ENCODE data around the gene ST3GAL4. TPM values are rescaled to one million over a fixed set of nuclear protein-coding genes. Genes with fewer than 3 reads are reported as not detected.
"Not testable (repeated sequence)": the region's sequence is repeated elsewhere in the genome, so short reads cannot be mapped to it uniquely, and the experiment has no call there.

The ST3GAL4 gene, protein sequence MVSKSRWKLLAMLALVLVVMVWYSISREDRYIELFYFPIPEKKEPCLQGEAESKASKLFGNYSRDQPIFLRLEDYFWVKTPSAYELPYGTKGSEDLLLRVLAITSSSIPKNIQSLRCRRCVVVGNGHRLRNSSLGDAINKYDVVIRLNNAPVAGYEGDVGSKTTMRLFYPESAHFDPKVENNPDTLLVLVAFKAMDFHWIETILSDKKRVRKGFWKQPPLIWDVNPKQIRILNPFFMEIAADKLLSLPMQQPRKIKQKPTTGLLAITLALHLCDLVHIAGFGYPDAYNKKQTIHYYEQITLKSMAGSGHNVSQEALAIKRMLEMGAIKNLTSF
- 10 to 100 TPM; 22.7 to 35.4 (median 26.7) TPM for polyA plus RNA-seq (ENCODE audit: insufficient read length in 10 of 10)
- long read RNA-seq, donor 1, partial matches to known transcripts = 0 of 4 reads
- long read RNA-seq, donor 1, other reads (novel, unspliced or antisense) = 0 of 4 reads
- long read RNA-seq, donor 2, partial matches to known transcripts = 0 of 1 reads
- long read RNA-seq, donor 2, other reads (novel, unspliced or antisense) = 0 of 1 reads
- long read RNA-seq, donor 3 = 0 reads
- long read RNA-seq, donor 4, partial matches to known transcripts = 0 of 1 reads
- long read RNA-seq, donor 4, other reads (novel, unspliced or antisense) = 0 of 1 reads
- long read RNA-seq, donor 5, transcript ST3GAL4-204 (11 exons, 1,812 nt) = major isoform, 5 of 10 reads
- long read RNA-seq, donor 5, partial matches to known transcripts = 0 of 10 reads
- long read RNA-seq, donor 5, other reads (novel, unspliced or antisense) = 0 of 10 reads
- long read RNA-seq, donor 6, partial matches to known transcripts = 0 of 2 reads
- long read RNA-seq, donor 6, other reads (novel, unspliced or antisense) = 0 of 2 reads
- long read RNA-seq, donor 7, partial matches to known transcripts = 0 of 2 reads
- long read RNA-seq, donor 7, other reads (novel, unspliced or antisense) = 0 of 2 reads
- long read RNA-seq, donor 8, partial matches to known transcripts = 0 of 4 reads
- long read RNA-seq, donor 8, other reads (novel, unspliced or antisense) = 0 of 4 reads
- long read RNA-seq, donor 9, partial matches to known transcripts = 0 of 2 reads
- long read RNA-seq, donor 9, other reads (novel, unspliced or antisense) = 0 of 2 reads

DNA sequence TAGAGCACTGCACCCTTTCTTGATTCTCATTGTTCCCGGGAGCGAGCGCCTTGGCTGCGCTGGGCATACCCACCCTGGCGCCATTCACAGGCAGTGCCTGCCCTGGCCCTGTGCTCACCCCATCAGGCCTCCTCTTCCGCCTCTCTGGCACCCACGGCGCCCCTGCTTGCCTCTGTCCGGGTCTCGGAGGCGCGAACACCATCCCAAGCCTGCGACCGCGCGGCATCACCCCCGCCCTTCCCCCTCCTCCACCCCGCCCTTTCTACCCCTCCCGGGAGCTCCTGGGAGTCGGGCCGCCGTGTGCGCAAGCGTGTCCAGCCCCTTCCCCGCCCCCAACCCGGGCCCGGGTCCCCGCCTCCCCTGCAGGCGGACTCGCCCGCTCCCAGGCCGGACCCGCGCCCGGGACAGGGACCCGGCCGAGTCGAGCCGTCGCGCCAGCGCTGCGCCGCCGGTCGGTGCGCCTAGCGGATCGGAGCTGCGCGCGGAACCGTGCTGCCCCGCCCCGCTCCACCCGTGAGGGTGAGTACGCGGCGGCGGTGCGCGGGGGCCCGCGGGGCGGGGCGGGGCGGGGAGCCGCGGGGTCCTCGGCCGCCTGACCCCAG lies at the start of gene ST3GAL4:
Gene ST3GAL4 (plus strand): TSS at position 363 of the 602 bp plus-strand sequence. CDS start 50,470 bp downstream, outside the sequence.
- DNase-seq = peak; percentile 83 to 92 (median 84)

DNA sequence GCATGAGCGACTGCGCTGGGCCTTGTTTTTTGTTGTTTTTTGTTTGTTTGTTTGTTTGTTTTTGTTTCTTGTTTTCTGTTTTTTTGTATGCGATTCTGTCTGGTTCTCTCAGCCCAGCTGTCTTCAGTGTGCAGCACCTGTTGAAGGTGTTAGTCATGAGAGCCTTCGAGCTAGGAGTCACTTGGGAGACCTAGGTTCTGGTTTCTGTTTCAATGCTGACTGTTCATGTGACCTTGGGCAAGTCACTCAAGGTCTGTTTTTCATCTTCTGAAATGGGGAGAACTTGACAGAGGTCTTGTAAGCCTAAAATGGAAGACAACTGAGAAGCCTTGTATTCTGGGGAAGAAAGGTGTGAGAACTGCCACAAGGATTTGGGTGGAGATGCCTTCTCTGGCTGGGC lies 49.8 kb upstream of the ST3GAL4 start:
- no peak for DNase-seq

DNA sequence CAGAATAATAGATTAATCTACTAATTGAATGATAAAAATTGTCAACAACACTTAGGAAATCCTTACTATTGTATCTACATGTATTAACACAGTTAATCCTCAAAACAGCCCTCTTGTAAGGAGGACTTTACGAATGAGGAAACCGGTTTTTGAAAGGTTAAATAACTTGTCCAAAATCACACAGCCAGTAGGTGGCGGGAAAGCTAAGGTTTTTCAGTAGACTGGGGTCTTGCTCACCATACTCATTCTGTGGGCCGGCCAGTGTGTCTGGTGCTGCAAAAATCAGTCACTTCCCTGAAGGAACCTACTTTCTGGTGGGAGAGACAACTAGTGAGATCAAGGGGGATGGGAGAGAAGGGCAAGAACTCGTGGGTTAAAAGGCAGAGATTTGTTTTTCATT lies 47.8 kb upstream of the ST3GAL4 start:
- DNase-seq = peak in 1 of 3 donors; percentile 68

DNA sequence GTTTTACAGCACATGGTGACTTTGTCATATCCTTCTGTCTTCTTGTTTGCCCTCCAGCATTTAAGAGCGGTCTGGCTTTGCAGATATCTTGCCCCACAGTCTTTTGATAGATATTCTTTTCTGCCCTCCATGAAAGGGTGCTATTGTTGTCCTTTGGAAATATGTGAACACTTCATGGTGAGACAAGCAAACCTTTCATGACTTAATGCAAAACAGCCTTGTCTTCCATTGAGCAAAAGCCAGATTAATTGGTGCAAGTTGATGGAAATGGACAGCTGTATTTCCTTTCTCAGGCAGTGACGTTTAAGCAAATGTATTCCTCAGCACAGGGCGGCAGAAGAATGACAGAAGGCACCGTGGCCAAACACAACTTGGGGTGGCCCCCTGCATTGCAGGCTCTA lies 47.2 kb upstream of the ST3GAL4 start:
- peak in 2 of 3 donors; percentile 54 to 60 for DNase-seq

DNA sequence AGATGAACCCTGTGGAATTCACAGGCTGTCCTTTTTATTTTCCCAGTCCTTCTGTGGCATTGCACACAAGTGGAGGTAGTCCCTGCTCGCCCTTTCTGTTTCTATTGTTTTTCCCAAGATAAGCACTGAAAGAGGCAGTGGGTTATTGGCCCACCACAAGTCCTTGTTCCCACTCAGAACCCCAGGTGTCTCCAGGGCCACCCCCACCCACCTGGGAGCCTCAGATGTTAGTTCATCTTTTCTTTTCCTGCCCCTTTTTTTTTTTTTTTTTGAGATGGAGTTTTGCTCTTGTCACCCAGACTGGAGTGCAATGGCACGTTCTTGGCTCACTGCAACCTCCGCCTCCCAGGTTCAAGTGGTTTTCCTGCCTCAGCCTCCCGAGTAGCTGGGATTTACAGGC lies 46.7 kb upstream of the ST3GAL4 start:
- DNase-seq = not testable (repeated sequence)

DNA sequence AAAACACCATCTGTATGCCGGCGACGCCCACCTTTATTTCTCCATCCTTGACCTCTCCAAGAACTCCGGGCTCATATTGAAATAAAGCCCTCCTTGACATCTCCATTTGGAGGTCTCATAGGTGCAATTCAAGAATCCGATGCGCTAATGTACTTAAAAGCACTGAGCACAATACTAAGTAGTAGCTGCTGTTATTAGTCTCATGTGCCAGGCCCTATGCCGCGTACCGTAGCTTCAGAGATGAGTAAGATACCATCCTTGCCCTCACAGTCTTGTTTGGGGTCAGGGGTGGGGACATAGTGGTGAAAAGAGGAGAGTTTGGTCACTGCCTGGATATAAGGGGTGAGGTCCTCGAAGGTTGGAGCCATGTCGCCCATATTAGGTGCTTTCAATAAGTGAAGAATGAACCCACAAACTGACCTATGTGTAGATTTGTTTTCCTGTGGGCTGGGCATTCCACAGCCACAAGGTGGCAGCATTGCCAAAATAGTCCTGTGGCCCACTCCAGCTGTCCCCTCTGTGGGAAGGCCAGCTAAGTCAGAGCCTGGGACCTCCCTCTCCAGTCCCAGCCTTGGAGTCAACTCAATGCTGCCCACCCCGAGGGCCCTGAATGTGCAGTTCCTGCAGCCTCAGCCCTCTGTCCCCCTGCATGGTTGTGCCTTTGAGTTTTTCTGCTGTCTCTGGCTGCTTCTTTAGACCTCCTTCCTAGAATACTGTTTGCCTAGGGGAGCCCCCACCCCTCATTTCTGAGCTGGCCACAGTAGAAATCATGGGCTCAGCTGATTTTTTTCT lies 45.1 kb upstream of the ST3GAL4 start:
- peak; percentile 76 to 91 (median 87) for DNase-seq

DNA sequence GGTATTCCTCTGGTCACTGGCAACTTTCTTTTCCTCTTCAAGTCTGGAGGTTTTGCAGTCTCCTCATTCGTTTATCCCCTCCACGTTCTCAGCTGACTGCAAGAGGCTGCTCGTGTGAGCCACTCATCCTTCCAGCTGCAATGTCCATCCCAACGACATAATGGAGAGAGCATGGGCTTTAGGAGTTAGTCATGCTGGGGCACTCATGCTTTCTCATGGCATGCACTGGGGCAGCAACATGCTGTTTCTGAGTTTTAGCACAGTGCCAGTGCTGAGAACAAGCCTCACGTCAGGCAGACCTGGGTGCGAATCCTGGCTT lies 44.5 kb upstream of the ST3GAL4 start:
- no peak for DNase-seq

DNA sequence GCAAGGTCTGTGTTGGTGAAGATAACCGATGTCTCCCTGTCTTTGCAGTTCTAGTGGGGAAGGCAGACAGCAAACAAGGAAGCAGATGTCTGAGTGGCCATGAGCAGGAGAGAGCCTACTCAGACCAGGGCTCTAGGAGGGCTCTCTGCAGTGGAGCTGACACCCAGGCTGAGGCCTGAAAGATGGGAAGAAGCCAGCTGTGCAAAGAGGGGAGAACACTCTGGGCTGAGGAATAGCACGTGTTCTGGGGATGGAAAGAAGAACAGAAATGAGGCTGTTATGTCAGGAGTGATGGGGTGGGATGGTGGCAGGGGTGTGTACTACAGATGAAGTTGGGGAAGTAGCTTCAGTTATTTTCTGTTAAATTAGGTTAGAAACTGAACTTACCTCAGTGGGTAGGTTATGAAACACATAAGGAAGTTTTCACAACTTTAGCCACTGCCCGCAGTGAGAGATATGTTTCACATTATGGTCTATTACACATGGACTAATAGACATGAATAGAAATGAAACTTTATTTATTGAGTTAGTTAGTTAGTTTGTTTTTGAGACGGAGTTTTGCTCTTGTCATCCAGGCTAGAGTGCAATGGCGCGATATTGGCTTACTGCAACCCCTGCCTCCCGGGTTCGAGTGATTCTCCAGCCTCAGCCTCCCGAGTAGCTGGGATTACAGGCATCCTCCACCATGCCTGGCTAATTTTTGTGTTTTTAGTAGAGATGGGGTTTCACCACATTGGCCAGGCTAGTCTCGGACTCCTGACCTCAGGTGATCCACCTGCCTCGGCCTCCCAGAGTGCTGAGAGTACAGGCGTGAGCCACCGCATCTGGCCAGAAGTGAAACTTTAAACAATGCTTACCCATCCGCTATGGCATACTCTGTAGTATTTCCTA lies 43.8 kb upstream of the ST3GAL4 start:
- DNase-seq = no peak

DNA sequence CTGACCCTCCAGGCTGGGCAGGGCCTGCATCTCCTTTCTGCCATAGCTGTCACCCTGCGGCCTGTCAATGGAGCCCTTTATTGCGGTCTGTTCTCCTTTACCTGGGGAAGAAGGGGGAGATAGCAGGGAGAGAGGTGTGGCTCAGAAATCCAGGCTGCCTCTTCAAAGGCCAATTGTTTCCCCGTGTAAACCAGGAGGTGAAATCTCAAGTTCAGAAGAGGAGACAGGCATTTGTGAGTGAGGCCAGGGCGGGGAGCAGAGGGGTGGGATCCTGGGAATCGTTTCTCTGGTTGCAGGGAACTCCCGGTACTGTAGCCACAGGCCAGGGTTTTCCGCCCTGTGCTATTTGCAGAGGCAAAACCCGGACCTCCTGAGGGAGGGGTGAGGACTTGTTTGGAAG lies 42.5 kb upstream of the ST3GAL4 start:
- no peak for DNase-seq

DNA sequence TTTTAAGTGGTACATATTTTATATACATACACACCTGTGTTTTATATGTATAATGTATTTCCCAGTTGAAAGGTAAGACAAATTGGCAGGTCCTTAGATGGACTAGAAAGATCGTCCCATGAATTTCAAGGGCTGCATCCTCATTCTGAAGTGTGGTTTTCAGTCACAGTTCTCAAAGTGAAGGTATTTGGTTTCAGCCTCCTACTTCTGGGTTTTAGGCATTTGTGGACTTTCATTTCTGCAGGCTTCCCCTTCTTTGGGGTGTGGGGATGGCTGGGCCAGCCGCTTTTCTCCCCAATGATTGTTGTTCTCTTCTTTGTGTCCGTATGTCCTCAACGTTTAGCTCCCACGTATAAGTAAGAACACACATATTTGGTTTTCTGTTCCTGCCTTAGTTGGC lies 41.7 kb upstream of the ST3GAL4 start:
- DNase-seq = no peak

DNA sequence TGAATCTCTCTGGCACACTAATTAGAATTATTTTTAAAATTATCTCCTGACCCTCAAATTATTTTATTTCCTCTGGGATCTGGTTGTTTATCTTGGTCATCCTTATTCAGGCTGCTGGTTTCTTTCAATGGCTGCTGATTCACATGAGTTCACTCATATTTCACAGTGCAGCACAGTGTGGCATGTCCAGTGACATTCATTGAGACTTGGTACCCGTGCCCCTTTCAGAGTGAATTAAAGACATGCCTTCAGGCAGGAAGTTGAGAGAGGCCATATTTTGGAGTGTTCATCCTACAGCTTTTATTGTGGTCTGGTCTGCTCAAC lies 38.1 kb upstream of the ST3GAL4 start:
- no peak for DNase-seq

DNA sequence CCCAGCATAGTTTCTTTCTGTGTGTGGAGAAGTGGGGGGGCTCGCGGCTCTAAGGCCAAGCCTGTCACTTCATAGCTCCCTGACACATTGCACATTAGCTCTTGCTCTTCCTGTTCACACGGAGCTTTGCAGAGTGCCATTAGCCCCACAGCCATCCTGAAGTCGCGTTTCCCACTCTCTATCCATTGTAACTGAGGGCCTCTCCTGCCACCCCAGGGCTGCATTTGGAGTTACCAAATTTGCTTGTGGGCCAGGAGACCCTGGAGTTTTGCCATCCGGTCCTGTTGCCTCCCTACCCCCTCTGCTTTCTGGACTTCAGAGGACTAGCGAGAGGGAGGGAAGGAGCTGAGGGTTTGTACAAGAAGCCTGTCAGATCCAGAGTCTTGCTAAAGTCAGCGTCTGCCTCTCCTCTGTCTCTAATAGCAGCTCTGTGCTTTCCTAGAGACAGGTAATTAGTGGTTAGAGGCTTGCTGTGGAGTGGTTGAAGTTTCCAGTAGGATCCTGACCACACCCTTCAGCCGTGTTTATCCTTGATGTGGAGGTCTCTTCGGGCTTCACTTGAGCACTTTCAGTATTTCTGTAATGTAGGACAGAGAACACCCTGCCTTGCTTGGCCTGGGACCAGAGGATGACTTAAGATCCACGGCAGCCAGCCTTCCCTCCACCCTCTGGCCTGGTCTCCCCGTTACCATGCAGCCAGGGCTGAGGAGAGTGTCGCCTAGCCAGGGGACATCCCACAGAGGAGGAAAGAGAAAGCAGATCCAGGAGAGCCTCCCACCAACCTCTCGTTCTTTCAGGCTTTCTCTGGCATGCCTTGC lies 37.5 kb upstream of the ST3GAL4 start:
- peak; percentile 85 to 96 (median 93) for DNase-seq

DNA sequence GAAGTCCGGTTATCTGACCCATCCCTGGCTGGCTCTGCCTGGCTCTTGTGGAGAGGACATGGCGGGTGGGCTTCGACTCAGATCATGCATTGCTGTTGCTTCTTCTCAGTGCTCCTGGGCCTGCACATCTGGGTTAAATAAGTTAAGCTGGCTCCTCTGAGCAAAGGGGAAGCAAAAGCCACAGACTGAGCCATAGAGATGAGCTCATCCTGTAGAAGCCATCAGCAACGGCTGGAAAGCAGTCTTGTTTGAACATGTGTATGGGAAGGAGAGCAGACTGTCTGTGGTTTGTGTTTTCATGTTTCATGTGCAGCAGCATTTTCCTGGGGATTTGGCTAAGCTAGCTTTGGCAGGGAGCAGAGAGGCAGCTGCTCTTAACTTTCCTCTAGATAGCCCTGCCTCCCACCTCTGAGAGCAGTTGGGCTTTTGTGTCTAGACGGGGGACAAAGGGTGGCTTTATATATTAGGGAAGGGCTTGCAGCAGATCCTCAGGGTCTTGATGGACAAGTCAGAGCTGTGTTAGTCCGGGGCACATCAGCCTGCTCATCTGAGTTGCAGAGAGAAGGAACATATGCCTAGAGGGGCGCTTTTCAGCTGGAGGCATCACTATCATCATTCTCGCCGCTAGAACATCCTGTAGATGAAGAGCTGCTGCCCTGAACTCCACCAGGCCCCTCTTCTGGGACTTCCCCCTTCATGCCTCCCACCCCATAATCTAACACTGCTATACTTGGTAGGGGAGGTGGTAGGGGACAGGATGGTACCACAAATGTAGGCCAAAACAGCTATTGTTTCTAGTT lies 36.7 kb upstream of the ST3GAL4 start:
- peak; percentile 93 to 97 (median 96) for DNase-seq

DNA sequence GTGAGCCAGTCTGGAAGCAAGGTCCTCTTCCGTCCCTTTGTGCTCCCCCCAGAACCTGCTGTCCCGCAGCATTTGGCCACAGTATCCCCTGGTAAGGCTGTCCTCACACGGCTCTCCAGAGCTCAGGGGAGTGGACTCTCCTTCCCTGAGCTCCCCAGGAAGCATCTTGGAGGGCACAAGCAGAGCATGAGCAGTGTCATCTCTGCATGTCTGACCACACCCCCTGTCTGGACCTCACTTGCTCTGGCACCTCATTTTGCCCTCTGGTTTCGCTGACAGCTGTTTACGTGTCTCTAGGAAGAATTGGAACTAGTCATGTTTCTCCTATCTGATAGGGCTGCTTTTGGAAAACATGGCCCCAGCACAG lies 36.1 kb upstream of the ST3GAL4 start:
- no peak for DNase-seq

DNA sequence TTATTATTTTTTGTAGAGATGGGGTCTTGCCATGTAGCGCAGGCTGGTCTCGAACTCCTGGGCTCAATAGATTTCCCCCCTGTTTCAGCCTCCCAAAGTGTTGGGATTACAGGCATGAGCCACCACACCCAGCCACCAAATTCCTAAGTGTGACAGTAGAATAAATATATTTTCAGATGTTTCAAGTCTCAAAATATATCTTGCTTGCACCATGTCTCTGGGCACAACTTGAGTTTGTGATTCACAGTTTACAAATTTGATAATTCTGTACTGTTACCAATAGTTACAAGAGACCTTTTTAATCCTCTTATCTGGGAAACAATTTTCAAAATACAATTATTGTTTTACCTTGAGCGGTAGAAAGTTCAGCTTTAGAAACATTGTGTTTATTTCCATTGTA lies 32.5 kb upstream of the ST3GAL4 start:
- DNase-seq = no peak

DNA sequence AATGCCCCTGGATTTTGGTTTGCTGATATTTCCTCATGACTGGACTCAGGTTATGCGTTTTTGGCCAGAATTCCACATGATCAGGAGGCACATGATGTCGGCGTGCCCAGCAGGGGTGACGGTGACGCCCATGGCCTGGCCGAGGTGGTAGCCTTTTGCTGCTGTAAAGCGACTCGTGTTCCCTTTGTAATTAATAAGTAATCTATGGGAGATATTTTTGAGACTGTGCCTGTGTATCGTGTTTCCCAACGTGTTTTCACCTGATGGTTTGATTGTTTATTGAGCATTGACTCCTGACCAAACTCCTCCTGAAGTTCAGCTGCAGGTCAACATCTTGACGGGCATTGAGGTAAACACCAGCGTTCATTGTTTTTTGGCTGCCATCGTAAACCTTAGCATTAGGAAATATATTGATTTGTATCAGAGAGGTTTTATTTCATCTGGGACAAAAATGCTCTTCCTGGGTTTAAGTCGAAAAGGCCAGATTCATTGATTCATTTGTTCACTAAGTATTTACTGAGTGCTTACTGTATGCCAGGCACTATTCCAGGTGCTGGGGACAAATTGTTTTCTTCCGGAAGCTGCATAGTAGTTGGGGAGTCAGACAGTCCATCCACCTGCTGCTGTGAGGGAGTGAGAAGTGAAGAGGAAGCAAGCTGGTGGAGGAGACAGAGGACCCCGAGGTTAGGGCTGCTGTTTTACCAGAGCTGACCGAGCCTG lies 28.0 kb upstream of the ST3GAL4 start:
- DNase-seq = no peak

DNA sequence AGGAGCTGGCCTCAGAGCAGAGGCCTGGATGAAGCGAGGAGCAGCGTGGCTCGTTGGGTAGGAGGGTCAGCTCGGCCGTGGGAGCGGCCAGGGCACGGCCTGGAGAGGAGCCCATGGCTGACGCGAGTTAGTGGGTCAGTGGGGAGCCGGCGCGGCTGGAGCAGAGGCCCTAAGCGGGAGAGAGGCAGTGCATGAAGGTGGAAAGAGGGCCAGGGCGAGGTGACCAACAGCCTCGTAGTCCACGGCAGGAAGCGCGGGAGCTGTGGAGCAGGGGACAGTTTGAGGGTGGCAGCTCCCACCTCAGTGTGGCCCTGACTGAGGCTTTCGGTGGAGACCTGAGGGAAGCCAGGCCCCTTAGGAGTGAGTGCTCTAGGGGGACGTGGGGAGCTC lies 27.5 kb upstream of the ST3GAL4 start:
- DNase-seq = no peak

DNA sequence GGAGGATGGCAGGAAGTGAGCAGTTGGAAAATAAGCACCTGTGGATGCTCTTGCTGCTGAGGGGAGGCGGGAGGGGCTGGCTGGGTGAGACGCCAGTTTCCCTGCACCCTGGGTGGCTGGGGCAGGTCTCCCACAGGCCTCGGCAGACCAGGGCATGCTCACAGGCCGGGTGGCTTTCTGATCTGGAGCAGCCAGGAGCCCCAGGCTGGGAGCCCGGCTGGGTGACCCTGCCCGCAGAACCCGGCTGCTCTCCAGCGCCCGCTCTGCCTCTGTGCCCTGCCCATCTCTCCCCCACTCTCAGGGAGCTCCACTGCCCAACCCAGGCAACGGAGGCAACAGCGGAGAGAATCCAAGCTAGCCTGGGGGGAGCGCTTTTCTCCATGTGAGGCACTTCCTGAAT lies 27.0 kb upstream of the ST3GAL4 start:
- DNase-seq = no peak

All from muscle of back (tissue), 13 donors.